Hematopoietic multipotent progenitor cell treated with erythropoietin and hydrocortisone succinate and interleukin-3 and kit ligand, for 8 days (in vitro differentiated cells): Measurements from ENCODE around the gene IL17F.

Experiments
- DNase-seq: peaks from one replicate; pipeline ENCODE4 v3.0.0-alpha.2; 2015

Gene IL17F

DNA sequence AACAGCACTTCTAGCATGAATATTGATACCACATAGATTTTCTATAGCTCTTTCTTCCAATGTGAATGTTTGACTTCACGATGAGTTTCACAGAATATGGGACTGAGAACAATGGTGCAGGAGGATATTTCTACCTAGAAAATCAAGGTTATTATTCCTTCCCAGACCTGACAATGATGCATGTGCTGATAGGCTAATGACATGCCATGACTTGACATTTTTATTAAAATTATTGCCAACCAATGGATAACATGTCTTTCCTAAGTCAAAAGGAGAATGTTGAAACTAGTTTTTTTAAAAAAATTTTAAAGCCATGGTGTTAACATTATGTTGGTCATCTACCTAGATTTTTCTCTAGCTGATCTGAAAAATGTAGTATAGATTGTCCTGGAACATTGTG lies 57.2 kb downstream of the IL17F start:
- DNase-seq: no peak
